ENCODE measurements around the gene ACP5. TPM values are rescaled to one million over a fixed set of nuclear protein-coding genes. Genes with fewer than 3 reads are reported as not detected.
"Not testable (repeated sequence)": the region's sequence is repeated elsewhere in the genome, so short reads cannot be mapped to it uniquely, and the experiment has no call there.

The ACP5 gene
- total RNA-seq, 1 donor from 2014 or later = 35.0 TPM

GRCh38 chr19:11580116-11580515 is 2.7 kb upstream of the ACP5 start:
- DNase-seq (ENCODE audit: low spot score) = no peak

DNA sequence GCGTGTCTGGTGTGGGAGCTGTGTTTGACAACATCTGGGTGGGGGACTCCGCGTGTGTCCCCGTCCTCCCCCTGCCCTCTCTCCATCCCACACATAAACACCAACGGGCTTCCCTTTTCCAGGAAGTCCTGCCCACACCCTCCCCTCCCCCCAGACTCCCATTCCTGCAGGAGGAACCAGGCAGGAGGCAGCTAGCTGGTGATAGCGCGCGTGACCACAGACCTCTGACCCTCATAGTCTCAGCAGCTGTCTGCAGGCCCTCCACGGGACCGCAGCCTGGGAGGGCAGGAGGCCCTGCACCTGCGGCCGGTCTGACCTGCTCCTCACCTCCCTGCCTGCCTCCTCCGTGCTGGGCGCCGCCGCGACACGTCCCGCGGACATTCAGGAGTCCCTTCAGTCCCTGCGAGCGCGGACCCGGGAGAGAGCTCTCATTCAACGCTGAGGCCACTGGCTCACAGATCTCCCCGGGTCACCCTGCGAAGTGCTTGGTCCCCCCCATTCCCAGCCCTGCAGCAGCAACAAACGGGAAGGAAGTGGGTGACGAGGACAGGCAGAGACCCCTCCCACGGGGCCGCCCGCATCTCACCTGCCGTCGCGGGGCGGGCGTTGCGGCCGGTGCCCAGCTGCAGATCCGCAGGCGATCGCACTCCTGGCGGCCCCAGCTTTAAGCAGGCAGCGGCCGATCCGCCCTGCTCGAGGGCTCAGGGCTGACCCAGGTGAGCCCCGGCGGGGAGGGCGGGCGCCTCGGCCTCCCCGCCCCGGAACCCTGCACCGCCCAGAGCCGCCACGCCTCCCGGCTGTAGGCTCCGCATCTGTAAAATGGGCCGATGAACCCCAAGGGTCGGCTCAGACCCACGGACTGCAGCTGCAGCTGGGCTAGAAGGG is 1.1 kb upstream of the ACP5 start:
- no peak for DNase-seq (ENCODE audit: low spot score)

DNA sequence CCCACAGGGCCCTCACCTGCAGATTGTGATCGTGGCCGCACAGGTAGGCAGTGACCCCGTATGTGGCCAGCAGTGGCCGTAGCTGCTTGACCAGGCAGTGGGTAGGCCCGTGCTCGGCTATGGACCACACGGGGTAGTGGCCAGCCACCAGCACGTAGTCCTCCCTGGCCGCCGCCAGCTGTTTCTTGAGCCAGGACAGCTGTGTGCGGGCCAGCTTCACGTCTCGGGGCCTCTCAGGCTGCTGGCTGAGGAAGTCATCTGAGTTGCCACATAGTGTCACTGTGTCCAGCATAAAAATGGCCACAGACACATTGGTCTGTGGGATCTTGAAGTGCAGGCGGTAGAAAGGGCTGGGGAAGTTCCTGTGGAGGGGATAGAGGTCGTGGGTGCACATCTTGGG is 1.2 kb downstream of the ACP5 start:
- no peak for DNase-seq (ENCODE audit: low spot score)

GRCh38 chr19:11574689-11575088 is 2.8 kb downstream of the ACP5 start:
- no peak for DNase-seq (ENCODE audit: low spot score)

DNA sequence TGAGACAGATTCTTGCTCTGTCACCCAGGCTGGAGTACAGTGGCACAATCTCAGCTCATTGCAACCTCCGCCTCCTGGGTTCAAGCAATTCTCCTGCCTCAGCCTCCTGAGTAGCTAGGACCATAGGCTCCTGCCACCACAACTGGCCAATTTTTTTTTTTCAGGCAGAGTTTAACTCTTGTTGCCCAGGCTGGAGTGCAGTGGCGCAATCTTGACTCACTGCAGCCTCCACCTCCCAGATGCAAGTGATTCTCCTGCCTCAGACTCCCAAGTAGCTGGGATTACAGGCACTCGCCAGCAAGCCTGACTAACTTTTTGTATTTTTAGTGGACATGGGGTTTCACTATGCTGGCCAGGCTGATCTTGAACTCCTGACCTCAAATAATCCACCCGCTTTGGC is 3.7 kb downstream of the ACP5 start:
- not testable (repeated sequence) for DNase-seq (ENCODE audit: low spot score)

- DNase-seq (ENCODE audit: low spot score) = not testable (repeated sequence)
These were observed 4.1 kb downstream of the ACP5 start for GRCh38 chr19:11573354-11573753.

GRCh38 chr19:11570039-11570462 is 7.4 kb downstream of the ACP5 start:
- no peak for DNase-seq (ENCODE audit: low spot score)

DNA sequence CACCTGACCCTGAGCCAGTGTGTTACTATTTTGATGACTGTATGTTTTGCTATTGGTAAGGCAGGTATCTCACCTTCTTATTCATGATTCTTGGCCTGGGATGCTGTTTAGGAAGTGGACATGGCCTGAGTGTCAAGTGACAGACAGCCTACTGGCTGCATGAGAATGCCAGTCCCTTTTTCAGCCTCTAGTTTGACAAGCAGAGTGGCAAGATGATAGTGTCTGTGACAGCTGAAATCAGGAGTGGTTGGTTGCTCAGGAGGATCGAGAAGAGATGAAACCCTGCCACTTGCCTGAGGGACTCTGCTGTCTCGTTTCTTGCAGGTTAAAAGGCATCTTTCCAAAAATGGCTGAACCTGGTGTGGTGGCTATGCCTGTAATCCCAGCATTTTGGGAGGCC is 11.3 kb downstream of the ACP5 start:
- DNase-seq (ENCODE audit: low spot score) = no peak

GRCh38 chr19:11565649-11565980 is 11.8 kb downstream of the ACP5 start:
- DNase-seq (ENCODE audit: low spot score) = not testable (repeated sequence)

DNA sequence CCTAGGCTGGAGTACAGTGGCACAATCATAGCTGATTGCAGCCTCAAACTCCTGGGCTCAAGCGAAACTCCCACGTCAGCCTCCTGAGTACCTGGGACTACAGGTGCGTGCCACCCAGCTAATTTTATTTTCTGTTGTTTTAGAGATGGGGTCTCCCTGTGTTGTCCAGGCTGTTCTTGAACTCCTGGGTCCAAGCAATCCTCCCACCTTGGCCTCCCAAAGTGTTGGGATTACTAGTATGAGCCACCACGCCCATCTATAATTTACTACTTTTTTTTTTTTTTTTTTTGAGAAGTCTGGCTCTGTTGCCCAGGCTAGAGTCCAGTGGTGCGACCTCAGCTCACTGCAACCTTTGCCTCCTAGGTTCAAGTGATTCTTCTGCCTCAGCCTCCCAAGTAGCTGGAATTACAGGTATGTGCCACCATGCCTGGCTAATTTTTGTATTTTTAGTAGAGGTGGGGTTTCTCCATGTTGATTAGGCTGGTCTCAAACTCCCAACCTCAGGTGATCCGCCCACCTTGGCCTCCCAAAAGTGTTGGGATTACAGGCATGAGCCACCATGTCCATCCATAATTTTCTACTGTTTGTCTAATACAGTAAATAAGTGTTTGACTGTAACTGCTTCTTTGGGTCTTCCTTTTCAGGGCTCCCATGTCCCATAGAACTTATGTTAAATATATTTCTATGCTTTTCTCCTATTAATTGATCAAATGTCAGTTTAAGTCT is 13.2 kb downstream of the ACP5 start:
- DNase-seq (ENCODE audit: low spot score) = not testable (repeated sequence)

- no peak for DNase-seq (ENCODE audit: low spot score)
These were observed 13.9 kb downstream of the ACP5 start for GRCh38 chr19:11563532-11563931.

- no peak for DNase-seq (ENCODE audit: low spot score)
These were observed 16.9 kb downstream of the ACP5 start for GRCh38 chr19:11560404-11561051.

DNA sequence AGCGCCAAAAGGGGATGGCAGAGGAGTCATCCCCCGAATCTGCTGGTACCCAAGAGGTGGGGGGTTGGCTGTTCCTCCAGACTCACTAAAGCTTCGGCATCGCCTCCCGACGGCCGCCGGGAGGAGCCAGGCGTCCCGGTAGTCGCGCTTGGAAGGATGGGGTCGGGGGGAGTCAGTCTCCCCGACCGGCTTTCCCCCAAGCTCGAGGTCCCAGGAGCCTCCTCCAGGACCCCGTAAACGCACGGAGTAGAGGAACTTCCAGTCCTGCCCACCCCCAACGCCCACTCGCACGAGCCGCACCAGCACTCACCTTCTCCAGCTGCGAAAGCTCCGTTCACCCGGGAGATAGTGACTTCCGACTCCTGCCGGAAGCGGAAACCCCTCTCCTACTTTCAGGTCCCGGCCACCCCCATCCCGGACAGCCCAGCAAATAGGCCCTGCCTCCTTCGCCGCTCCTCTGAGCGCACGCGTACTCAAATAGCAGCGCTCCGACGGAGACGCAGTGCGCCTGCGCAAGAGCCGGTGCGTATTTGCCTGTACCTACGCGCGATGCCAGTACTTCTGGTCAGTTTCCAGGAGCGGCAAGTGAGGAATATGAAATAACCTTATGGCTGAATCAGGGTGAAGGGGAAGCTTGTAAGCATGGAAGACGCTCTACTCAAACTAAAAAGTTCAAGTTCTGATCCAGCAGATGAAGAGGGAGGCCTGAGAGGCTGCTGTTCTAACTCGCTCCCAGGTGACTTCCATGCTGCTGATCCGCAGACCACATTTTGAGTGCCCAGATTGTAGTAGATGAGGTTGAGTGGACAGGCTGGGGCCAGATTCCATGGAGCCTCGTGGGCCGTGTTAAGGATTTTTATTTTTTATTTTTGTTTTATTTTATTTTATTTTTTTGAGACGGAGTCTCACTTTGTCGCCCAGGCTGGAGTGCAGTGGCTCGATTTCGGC is 18.3 kb downstream of the ACP5 start, which contains the start of gene ELOF1:
ELOF1 (minus strand) TSS at position 350 of the 948 bp plus-strand sequence. CDS start 4,883 bp downstream, outside the sequence.
- peak; percentile 99 for DNase-seq (ENCODE audit: low spot score)

- no peak for DNase-seq (ENCODE audit: low spot score)
These were observed 20.6 kb downstream of the ACP5 start for GRCh38 chr19:11556634-11557420.

GRCh38 chr19:11555246-11555645 is 22.2 kb downstream of the ACP5 start:
- no peak for DNase-seq (ENCODE audit: low spot score)

DNA sequence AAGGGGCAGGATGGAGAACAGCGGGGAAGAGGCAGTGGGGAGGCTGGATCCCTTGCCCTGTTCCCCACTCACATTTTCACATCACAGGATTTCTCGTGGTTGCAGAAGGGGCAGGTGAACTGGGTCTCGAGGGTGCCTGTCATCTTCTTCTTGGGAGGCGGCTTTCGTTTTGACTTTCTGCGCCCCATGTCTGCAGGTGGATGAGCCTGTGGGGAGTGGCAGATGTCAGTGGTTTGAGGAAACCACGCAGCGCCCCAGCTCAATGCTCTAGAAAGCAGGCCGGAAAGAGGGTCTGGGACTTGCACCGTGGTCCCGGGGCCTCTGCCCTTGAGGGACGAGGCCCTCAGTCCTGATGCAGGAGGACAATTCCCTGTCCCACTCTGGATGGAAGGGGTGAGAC is 23.3 kb downstream of the ACP5 start:
- no peak for DNase-seq (ENCODE audit: low spot score)

DNA sequence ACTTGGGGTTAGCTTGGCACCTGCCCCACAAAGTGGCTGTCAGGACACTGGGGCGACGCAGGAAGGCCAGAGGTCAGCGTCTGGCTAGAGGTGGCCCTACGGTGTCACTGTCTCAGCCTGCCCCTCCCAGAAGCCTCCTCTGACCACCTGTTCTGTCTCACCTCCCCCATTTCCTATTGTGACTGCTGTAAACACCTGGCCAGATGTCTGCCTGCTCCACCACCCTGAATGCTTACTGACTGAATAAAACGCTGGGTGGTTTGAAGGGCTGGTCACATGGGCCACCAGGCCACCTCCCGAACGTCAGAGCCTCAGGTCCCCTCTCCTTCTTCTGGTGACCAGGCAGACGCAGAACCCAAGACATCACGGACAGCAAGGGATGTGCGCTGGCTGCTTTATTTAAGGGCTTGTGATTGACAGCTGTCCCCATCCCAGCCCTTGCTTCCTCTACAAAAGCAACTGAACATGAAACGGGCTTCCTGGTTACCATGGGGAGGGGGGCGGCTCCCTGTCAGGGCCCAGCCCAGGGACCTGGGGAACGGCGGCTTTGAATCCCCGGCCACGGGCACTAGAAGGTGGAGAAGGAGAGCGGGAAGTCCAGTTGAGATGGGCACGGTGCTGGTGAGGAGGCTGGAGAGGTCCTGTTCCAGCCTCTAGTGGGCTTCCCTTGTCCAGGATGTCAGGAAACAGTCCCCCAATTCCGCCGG is 24.6 kb downstream of the ACP5 start:
- no peak for DNase-seq (ENCODE audit: low spot score)

- no peak for DNase-seq (ENCODE audit: low spot score)
These were observed 25.7 kb downstream of the ACP5 start for GRCh38 chr19:11551603-11552235.

DNA sequence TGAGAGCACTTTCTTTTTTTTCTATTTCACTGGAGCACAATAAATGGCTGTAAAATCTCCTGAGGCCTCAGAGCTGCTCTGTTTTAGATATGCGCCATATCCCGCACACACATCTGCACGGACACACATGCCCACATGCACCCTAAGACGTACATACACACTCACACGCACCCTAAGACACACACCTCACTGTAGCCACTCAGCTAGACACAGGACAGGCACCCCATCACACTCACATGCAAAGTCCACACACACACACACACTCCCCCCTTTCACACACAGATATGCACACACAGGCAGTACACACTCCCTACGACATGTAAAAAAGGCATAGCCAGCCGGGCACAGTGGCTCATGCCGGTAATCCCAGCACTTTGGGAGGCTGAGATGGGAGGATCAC is 27.2 kb downstream of the ACP5 start:
- DNase-seq (ENCODE audit: low spot score) = no peak

Measured in mesenteric fat pad (tissue), 1 donor.